HepG2 (cell line): ENCODE measurements around the gene TM4SF1. TPM values are rescaled to one million over a fixed set of nuclear protein-coding genes. Genes with fewer than 3 reads are reported as not detected.

Experiments used
- AGO1 ChIP-seq: fragments of 200-400 bp; formaldehyde crosslinking; IDR thresholded peaks from 2 replicates; pipeline ENCODE4 v1.6.1; 2017; ENCODE audit warnings: mild to moderate bottlenecking, low read depth, low read length, moderate library complexity; ENCODE audit not compliant: poor library complexity, severe bottlenecking
- BORCS8-MEF2B ChIP-seq: sonication (generic); formaldehyde crosslinking; IDR thresholded peaks from 2 replicates; pipeline ENCODE4 v1.8.0; 2022; ENCODE audit warnings: mild to moderate bottlenecking, missing genetic modification reagents
- CBX1 ChIP-seq: IDR thresholded peaks from one replicate; pipeline ENCODE4 v1.6.1; 2016; ENCODE audit warnings: antibody characterized with exemption, low read depth
- CHD4 ChIP-seq: fragments of 200-600 bp; sonication (generic); IDR thresholded peaks from 2 replicates; pipeline ENCODE4 v1.7.0; 2017; ENCODE audit warnings: mild to moderate bottlenecking, low read length, borderline replicate concordance
- FOXO1 ChIP-seq: sonication (generic); formaldehyde crosslinking; IDR thresholded peaks from 2 replicates; pipeline ENCODE4 v1.4.0; 2020; ENCODE audit warnings: missing genetic modification reagents
- GATAD1 ChIP-seq: IDR thresholded peaks from 2 replicates; pipeline ENCODE4 v1.6.1; 2016; ENCODE audit warnings: missing genetic modification reagents, missing compliant biosample characterization
- KDM5A ChIP-seq: fragments of 200-600 bp; sonication (generic); IDR thresholded peaks from 2 replicates; pipeline ENCODE4 v1.7.0; 2018; ENCODE audit warnings: antibody characterized with exemption, mild to moderate bottlenecking, low read length, borderline replicate concordance
- MLLT10 ChIP-seq: sonication (generic); formaldehyde crosslinking; IDR thresholded peaks from 2 replicates; pipeline ENCODE4 v1.4.0; 2020; ENCODE audit warnings: missing genetic modification reagents
- MXD4 ChIP-seq: IDR thresholded peaks from 2 replicates; pipeline ENCODE4 v1.6.1; 2016; ENCODE audit warnings: mild to moderate bottlenecking, missing biosample characterization, missing genetic modification reagents
- NPAS2 ChIP-seq: sonication (generic); formaldehyde crosslinking; IDR thresholded peaks from 2 replicates; pipeline ENCODE4 v1.8.0; 2022; ENCODE audit warnings: mild to moderate bottlenecking, missing genetic modification reagents, borderline replicate concordance
- ONECUT2 ChIP-seq: sonication (generic); formaldehyde crosslinking; IDR thresholded peaks from 2 replicates; pipeline ENCODE4 v1.4.0; 2020; ENCODE audit warnings: missing genetic modification reagents
- POLR2A ChIP-seq, 2 experiments: IDR thresholded peaks; 2 replicates each; pipeline ENCODE4 v1.6.1; 2011; ENCODE audit warnings: low read depth in 2 of 2, low read length in 2 of 2, mild to moderate bottlenecking in 1 of 2, moderate library complexity in 1 of 2; ENCODE audit not compliant: insufficient read depth in 1 of 2
- PPARG ChIP-seq: conservative IDR thresholded peaks from 2 replicates; pipeline ENCODE4 v1.6.1; 2016; ENCODE audit warnings: missing biosample characterization, missing genetic modification reagents
- SOX5 ChIP-seq: IDR thresholded peaks from 2 replicates; pipeline ENCODE4 v1.6.1; 2016; ENCODE audit warnings: borderline replicate concordance
- TOPORS ChIP-seq: sonication (generic); formaldehyde crosslinking; IDR thresholded peaks from 2 replicates; pipeline ENCODE4 v1.8.0; 2023; ENCODE audit warnings: mild to moderate bottlenecking, missing genetic modification reagents
- ZFP36L1 ChIP-seq: sonication (generic); formaldehyde crosslinking; IDR thresholded peaks from 2 replicates; pipeline ENCODE4 v1.8.0; 2022; ENCODE audit warnings: mild to moderate bottlenecking, missing genetic modification reagents, moderate library complexity
- ZFX ChIP-seq: sonication (generic); formaldehyde crosslinking; IDR thresholded peaks from 2 replicates; pipeline ENCODE4 v1.4.0; 2020; ENCODE audit warnings: mild to moderate bottlenecking, low read depth, missing genetic modification reagents, moderate library complexity
- ZKSCAN5 ChIP-seq: sonication (generic); formaldehyde crosslinking; IDR thresholded peaks from 2 replicates; pipeline ENCODE4 v1.5.1; 2020; ENCODE audit warnings: mild to moderate bottlenecking, missing genetic modification reagents
- ZNF12 ChIP-seq: sonication (generic); formaldehyde crosslinking; IDR thresholded peaks from 2 replicates; pipeline ENCODE4 v1.5.0; 2020; ENCODE audit warnings: missing genetic modification reagents
- ZNF281 ChIP-seq: sonication (generic); formaldehyde crosslinking; IDR thresholded peaks from 2 replicates; pipeline ENCODE4 v1.4.0; 2020; ENCODE audit warnings: missing genetic modification reagents, borderline replicate concordance
- ZNF292 ChIP-seq: sonication (generic); formaldehyde crosslinking; IDR thresholded peaks from 2 replicates; pipeline ENCODE4 v1.8.1; 2022; ENCODE audit warnings: mild to moderate bottlenecking, low read depth, missing genetic modification reagents, borderline replicate concordance
- ZNF629 ChIP-seq: sonication (generic); formaldehyde crosslinking; conservative IDR thresholded peaks from 2 replicates; pipeline ENCODE4 v1.5.0; 2020; ENCODE audit warnings: missing genetic modification reagents
- ZNF766 ChIP-seq: sonication (generic); formaldehyde crosslinking; IDR thresholded peaks from 2 replicates; pipeline ENCODE4 v1.5.0; 2020; ENCODE audit warnings: missing genetic modification reagents, borderline replicate concordance
- ZNF773 ChIP-seq: sonication (generic); formaldehyde crosslinking; IDR thresholded peaks from 2 replicates; pipeline ENCODE4 v1.4.0; 2020; ENCODE audit warnings: missing genetic modification reagents, borderline replicate concordance
- ZNF792 ChIP-seq: IDR thresholded peaks from 2 replicates; pipeline ENCODE4 v1.6.1; 2016
- ZNF891 ChIP-seq: sonication (generic); formaldehyde crosslinking; IDR thresholded peaks from 2 replicates; pipeline ENCODE4 v1.5.0; 2020; ENCODE audit warnings: mild to moderate bottlenecking, missing genetic modification reagents
- polyA plus RNA-seq, 8 experiments: library from polyadenylated mRNA; depleted of rRNA in 3 of 8; stranded (reverse) in 7 of 8; unstranded in 1 of 8; fragments of >200 nt; fragmentation: Illumina TruSeq in 4 of 8; extraction: Trizol in 4 of 8; gene quantifications; 2 replicates each; pipeline versions ENCODE4 v1.2.1 to v1.2.3, GENCODE V29; 2011 to 2016; ENCODE audit warnings: low read depth in 4 of 8, missing spikeins in 1 of 8, mixed read lengths in 1 of 8; ENCODE audit not compliant: insufficient read depth in 1 of 8
- total RNA-seq, 5 experiments: library from RNA; depleted of rRNA; stranded (reverse); fragments of >200 nt; fragmentation: Illumina TruSeq; extraction: Trizol; gene quantifications; 2 replicates each; pipeline ENCODE4 v1.2.3, GENCODE V29; 2016; ENCODE audit warnings: low read depth in 1 of 5
- TF ChIP-seq, protein P1 (sequence below): IDR thresholded peaks from 2 replicates; pipeline ENCODE4 v1.6.1; 2016
- TF ChIP-seq, protein P2 (sequence below): sonication (generic); formaldehyde crosslinking; IDR thresholded peaks from 2 replicates; pipeline ENCODE4 v1.5.0; 2020; ENCODE audit warnings: missing genetic modification reagents

Gene TM4SF1
- total and polyA plus RNA-seq, 2 of the 13 experiments (the other 11 are each of a cell fraction or from before 2014, with no cell fraction given), result 431 to 1,359 TPM

DNA sequence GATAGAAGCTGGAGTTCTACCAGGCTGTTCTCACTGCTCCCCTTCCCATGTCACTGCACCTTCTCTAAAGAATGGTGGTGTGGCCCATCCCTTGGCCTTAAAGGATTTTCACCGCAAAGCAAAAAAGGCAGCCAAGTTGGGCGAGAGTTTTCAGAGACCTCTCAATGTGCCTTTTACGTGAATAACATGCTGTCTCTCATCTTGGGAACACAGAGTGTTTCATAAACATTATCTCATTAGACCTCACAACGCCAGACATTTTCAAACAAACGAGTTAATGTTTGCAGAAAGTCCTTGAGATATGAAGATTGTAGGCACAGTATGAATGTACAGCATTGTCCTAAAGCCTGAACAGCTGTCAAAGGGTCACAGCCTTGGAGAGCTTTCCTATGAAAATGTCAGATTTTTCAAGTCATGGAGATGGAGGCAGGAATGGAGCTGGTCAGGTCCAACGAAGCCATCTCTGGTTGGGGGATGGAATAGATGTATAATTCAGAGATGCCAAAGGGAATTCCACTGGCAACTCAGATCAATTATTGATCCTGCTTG is 21.3 kb downstream of the TM4SF1 start (continued):
- TF ChIP-seq ZNF281 (CRISPR knock-in tag) (peak; percentile 78), ZNF12 (CRISPR knock-in tag) (peak; percentile 63; the same call in 1 of the 2 replicates), PPARG (CRISPR knock-in tag) (peak; percentile 80; the same call in 1 of the 2 replicates), ZNF766 (0 out of 2 replicates have a peak, but pooled peaks have one; percentile 59), FOXO1 (peak; percentile 72), AGO1 (no peak), TOPORS (CRISPR knock-in tag) (peak; percentile 61; the same call in 1 of the 2 replicates), ZNF292 (CRISPR knock-in tag) (peak; percentile 52; the same call in 1 of the 2 replicates), ZNF792 (CRISPR knock-in tag) (peak; percentile 64; the same call in 1 of the 2 replicates), SOX5 (CRISPR knock-in tag) (peak; percentile 98), ZFP36L1 (CRISPR knock-in tag) (peak; percentile 36; the same call in 1 of the 2 replicates), CHD4 (peak; percentile 70; the same call in 1 of the 2 replicates), MLLT10 (CRISPR knock-in tag) (no peak), MXD4 (no peak), KDM5A (peak; percentile 35; the same call in 1 of the 2 replicates), ONECUT2 (CRISPR knock-in tag) (no peak; the same call in 1 of the 2 replicates), POLR2A (IDR thresholded peaks at IDR 0.05; ENCODE audit: insufficient read depth in 1 of 2, low read depth in 2 of 2, low read length in 2 of 2) (peak; percentile 29 to 65; a peak in 2 of 4 replicates), ZFX (peak; percentile 47), CBX1 (no peak), ZNF891 (CRISPR knock-in tag) (no peak), ZNF629 (CRISPR knock-in tag) (0 out of 2 replicates have a peak, but pooled peaks have one; percentile 24), ZKSCAN5 (CRISPR knock-in tag) (no peak), NPAS2 (CRISPR knock-in tag) (no peak), ZNF773 (CRISPR knock-in tag) (0 out of 2 replicates have a peak, but pooled peaks have one; percentile 38), BORCS8-MEF2B (CRISPR knock-in tag) (peak; percentile 64), GATAD1 (CRISPR knock-in tag) (0 out of 2 replicates have a peak, but pooled peaks have one; percentile 36)
- TF ChIP-seq, protein P1, sequence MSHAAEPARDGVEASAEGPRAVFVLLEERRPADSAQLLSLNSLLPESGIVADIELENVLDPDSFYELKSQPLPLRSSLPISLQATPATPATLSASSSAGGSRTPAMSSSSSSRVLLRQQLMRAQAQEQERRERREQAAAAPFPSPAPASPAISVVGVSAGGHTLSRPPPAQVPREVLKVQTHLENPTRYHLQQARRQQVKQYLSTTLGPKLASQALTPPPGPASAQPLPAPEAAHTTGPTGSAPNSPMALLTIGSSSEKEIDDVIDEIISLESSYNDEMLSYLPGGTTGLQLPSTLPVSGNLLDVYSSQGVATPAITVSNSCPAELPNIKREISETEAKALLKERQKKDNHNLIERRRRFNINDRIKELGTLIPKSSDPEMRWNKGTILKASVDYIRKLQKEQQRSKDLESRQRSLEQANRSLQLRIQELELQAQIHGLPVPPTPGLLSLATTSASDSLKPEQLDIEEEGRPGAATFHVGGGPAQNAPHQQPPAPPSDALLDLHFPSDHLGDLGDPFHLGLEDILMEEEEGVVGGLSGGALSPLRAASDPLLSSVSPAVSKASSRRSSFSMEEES (CRISPR knock-in tag), result peak; percentile 79; the same call in 1 of the 2 replicates
- TF ChIP-seq, protein P2, sequence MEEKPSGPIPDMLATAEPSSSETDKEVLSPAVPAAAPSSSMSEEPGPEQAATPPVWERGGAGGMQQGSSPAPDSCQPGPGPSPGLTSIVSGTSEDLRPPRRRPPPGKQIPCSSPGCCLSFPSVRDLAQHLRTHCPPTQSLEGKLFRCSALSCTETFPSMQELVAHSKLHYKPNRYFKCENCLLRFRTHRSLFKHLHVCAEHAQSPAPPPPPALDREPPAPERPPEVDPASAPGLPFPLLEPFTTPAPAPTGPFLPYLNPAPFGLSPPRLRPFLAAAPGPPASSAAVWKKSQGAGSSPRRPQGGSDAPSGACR (CRISPR knock-in tag), result 0 out of 2 replicates have a peak, but pooled peaks have one; percentile 76
